Effector CD4-positive, alpha-beta T cell (primary cell): Measurements from ENCODE around the gene PDZD2.
"Not testable (repeated sequence)": the region's sequence is repeated elsewhere in the genome, so short reads cannot be mapped to it uniquely, and the experiment has no call there.

Experiments used
- DNase-seq: peaks from one replicate; pipeline ENCODE4 v3.0.0-alpha.2; 2020

PDZD2 gene

DNA sequence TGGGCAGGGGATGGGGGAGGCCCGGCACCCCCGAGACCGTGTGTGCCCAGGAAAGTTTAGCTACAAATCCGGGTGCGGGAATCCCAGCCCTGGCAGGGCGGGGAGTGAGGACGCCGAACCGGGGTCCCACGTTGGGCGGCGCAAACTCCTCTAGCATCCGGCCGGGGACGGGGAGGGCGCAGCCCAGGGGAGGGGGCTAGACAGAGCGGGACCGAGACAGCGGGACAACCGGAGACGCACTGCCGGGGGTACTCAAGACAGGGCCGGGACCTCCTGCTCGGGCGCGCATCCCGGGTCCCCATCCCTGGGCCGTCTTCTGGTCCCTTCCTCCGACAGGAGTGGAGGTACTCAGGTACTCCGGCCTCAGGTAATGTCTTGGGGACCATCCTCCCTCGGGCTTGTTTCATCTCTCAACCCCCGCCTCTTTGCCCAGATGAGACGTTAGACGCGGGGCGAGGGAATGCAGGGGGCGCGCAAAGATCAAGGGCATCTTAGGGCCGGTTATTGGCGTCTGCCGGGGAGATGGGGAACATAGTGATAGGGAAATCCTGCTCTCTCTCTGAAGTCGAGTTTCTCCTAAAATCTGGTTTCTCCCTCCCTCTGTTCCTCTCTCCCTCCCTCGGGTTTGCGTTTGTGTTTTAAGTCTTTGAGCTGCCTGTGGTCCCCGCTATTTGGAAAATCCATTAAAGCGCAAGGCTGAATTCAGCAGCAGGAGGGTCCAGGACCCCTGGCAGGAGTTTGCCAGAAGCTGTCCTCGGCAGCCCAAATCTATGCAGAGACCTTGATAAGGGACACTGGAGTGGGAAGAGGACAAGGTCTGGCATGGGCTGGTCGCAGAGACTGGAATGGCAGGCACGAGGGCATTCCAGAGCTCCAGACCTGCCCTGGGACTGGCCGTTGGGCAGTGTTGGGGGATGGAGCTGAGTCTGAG, 815 bp downstream of the PDZD2 start:
- no peak for DNase-seq

DNA sequence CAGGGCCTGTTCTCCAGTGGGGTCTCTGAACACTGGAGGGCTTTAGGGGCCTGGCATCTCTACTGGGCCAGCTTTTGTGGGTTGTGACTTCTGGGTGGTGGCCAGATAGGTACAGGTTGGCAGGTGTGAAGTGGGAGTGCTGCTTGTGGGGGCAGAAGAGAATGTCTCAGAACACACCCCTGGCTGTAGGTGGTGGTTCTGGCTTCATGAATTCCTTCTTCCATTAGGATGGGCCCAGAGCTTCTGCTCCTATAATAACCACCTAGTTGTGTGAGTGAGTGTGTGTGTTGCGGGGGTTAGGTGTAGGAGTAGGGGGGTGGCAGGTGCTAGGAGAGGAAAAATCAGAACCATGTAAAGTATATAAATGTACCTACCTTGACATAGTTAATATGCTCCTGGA, 1.6 kb downstream of the PDZD2 start:
- DNase-seq: no peak

DNA sequence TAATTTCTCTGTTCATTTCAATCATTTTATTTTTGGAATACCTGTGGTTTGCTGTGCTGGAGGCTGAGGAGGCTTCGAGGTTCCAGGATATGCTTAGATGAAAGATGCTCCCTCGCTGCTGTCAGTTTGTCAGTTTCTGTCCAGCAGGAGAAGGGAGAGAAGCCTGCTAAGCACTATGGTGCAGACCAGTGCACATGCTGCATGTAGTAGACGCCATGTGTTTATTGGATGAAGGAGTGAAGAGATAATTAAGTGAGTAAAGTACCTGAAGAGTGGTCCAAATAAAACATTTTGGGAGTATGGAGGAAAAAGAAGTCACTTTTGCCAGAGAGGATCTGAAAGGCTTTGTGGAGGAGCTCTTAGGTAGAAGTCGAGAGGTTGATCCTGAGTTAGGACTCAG, 2.1 kb downstream of the PDZD2 start:
- DNase-seq: no peak

GRCh38 chr5:31641575-31641974, 2.6 kb downstream of the PDZD2 start:
- DNase-seq: no peak

- DNase-seq: no peak
Measured at GRCh38 chr5:31645420-31646081, 6.6 kb downstream of the PDZD2 start.

GRCh38 chr5:31648326-31648725, 9.4 kb downstream of the PDZD2 start:
- DNase-seq: no peak

GRCh38 chr5:31651241-31651640, 12.3 kb downstream of the PDZD2 start:
- DNase-seq: no peak

GRCh38 chr5:31655491-31655890, 16.6 kb downstream of the PDZD2 start:
- DNase-seq: no peak

GRCh38 chr5:31656806-31657205, 17.9 kb downstream of the PDZD2 start:
- DNase-seq: no peak

DNA sequence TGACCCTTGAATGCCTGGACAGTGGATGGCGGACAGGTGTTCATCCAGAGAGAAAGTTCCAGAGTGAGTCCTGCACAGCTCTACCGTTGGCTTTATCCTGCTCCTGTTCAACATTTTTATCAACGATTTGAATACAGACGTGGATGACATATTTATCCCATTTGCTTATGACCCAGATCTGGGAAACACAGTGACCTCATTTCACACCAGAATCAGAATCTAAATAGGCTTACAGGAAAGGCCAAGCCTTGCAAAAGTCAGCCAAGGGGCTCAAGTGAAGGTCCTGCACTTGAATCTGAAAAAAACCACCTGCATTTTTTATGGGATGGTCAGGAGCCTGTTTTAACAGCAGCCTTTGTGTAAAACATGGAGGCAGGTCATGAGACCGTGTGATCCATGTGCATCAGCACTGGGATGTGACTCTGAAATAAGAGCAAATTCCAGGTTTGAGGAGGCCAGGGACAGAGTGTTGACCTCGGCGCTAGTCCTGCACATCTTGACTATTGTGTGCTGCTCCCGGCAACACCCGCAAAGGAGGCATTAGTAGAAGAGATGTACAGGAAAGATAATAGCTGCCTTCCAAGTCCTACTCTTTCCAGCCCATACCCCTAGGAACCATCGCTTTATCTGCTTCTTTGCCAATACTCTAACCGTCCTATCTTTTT, 18.5 kb downstream of the PDZD2 start:
- DNase-seq: no peak

DNA sequence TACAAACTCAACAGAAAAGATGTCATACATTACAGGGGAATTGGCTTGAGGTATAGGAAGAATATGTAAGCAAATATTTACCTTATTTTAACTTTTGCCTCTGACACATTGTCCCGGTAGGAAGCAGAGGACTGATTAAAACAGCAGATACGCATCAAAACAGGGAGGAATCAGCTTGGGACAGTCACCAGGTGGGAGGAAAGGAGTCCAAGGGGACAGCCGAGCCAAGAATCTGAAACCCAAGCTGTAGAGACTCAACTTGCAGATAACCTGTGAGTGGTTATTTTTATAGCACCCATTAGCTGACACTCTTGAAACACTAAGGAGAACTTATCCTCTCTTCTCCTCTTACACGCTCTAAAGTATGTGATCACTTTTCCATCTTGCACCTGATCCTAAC, 22.3 kb downstream of the PDZD2 start:
- DNase-seq: no peak

- DNase-seq: no peak
Measured at GRCh38 chr5:31663519-31663918, 24.6 kb downstream of the PDZD2 start.

- DNase-seq: no peak
Measured at GRCh38 chr5:31664566-31664965, 25.6 kb downstream of the PDZD2 start.

- no peak for DNase-seq
Measured at GRCh38 chr5:31671339-31671741, 32.4 kb downstream of the PDZD2 start.

GRCh38 chr5:31674371-31674951, 35.5 kb downstream of the PDZD2 start:
- no peak for DNase-seq

DNA sequence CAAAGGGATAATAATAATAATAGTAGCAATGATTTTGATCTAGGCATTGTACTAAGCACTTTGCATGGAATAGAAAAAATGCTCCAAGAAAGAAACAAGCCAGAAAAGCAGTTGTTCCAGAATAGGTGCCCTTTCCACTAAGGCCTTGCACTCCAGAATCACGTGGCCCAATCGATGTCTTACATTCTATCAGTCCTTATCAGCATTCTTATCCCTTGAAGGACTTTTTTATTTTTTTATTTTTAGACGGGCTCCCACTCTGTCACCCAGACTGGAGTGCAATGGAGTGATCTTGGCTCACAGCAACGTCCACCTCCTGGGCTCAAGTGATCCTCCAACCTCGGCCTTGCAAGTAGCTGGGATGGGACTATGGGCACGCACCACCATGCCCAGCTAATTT, 36.5 kb downstream of the PDZD2 start:
- DNase-seq: no peak

- DNase-seq: no peak
Measured at GRCh38 chr5:31678180-31678579, 39.2 kb downstream of the PDZD2 start.

DNA sequence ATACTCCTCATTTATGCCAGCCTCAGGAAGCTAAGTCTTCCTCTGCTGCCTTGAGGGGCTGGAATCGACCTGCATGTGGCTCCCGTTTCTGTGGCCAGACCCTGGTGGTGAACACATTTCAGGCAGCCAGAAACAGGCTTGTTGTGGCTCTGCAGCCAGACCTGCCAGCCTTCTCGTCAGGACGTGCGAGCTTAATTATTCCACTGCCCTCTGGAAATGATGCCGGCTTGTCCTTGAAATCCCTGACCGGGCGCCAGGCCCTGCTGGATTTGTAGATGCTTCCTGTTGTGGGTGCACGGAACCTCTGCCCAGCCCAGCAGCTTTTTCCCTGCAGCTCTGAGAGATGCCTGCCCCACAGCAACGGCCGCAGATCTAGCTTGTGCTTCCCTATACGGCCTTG, 41.6 kb downstream of the PDZD2 start:
- no peak for DNase-seq

DNA sequence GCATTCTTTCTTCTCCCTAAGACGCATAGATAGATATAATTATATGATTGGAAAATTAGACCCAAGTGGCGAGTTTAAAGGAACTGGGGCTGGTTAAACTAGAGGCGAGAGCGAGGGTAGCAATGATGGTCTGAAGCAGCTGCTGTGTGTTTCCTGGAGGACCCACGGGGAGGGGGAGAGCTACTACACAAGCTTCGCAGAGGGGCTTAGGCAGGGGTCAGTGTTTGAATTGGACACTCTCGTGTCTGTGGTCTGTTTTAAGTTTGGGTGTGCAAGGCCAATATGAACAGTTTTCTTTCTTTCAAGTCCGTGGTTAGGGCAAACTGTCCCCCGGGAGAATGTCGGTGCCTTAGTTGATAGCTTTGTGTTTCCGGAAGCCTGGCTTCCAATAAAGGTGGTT, 43.1 kb downstream of the PDZD2 start:
- no peak for DNase-seq

DNA sequence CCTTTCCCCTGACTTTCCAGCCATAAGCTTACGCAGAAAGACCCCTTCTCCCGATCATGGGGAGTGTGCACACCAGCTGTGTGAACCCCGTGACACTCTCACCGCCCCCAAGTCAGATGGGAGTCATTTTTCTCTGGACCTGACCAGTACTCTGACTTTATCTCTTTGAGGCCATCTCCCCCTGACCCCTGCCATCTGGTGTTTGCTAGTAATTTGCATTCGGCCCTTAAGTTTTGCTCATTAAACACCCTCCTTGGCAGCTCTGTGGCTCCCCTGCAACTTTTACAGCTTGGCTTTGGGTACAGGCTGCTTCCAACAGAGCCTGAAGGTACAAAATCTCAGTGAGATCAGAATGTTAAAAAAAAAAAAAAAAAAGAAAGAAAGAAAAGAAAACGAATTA, 43.9 kb downstream of the PDZD2 start:
- no peak for DNase-seq

GRCh38 chr5:31688515-31689092, 49.7 kb downstream of the PDZD2 start:
- no peak for DNase-seq

- not testable (repeated sequence) for DNase-seq
Measured at GRCh38 chr5:31691408-31691807, 52.5 kb downstream of the PDZD2 start.
